Osteocyte (in vitro differentiated cells): ENCODE measurements around the gene SH2D5. TPM values are rescaled to one million over a fixed set of nuclear protein-coding genes. Genes with fewer than 3 reads are reported as not detected.
"Not testable (repeated sequence)": the region's sequence is repeated elsewhere in the genome, so short reads cannot be mapped to it uniquely, and the experiment has no call there.

Experiments
- DNase-seq: peaks from one replicate; pipeline ENCODE4 v3.0.0; 2021; ENCODE audit warnings: mixed read lengths; ENCODE audit not compliant: unreplicated experiment; ENCODE audit errors: extremely low spot score
- H3K27ac Mint-ChIP-seq: one replicate; pipeline ENCODE4 v1.8.0; 2021; ENCODE audit warnings: mild to moderate bottlenecking, mixed read lengths; ENCODE audit not compliant: unreplicated experiment
- H3K27me3 Mint-ChIP-seq: one replicate; pipeline ENCODE4 v1.8.0; 2021; ENCODE audit warnings: mixed read lengths; ENCODE audit not compliant: unreplicated experiment
- H3K36me3 Mint-ChIP-seq: one replicate; pipeline ENCODE4 v1.8.0; 2021; ENCODE audit warnings: mixed read lengths; ENCODE audit not compliant: unreplicated experiment
- H3K4me1 Mint-ChIP-seq: one replicate; pipeline ENCODE4 v1.8.0; 2021; ENCODE audit warnings: mixed read lengths; ENCODE audit not compliant: unreplicated experiment
- H3K4me3 Mint-ChIP-seq: one replicate; pipeline ENCODE4 v1.8.0; 2021; ENCODE audit warnings: mild to moderate bottlenecking, moderate library complexity, mixed read lengths; ENCODE audit not compliant: unreplicated experiment
- H3K9me3 Mint-ChIP-seq: one replicate; pipeline ENCODE4 v1.8.0; 2021; ENCODE audit warnings: mixed read lengths; ENCODE audit not compliant: unreplicated experiment
- CTCF ChIP-seq: fragments of 200-600 bp; sonication (generic); IDR thresholded peaks from 2 replicates; pipeline ENCODE4 v1.5.0; 2021; ENCODE audit warnings: antibody characterized with exemption, mild to moderate bottlenecking, moderate library complexity
- total RNA-seq: library from RNA; stranded (reverse); gene quantifications from 2 replicates; pipeline ENCODE4 v1.2.1, GENCODE V29; 2021

SH2D5 gene
- total RNA-seq, 1 donor from 2014 or later, result 0.46 TPM

- Mint-ChIP-seq H3K36me3 (no peaks in the 10 kb centered on the region), H3K27ac (no peak overlapping the region), H3K27me3 (peaks cover 4% of the 10 kb centered on the region), H3K4me1 (peaks cover 3% of the 10 kb centered on the region), H3K4me3 (no peak overlapping the region), H3K9me3 (no peaks in the 10 kb centered on the region)
- no peak for DNase-seq
- TF ChIP-seq CTCF, result no peak
Measured at GRCh38 chr1:20721117-20722061, 11.1 kb downstream of the SH2D5 start.

GRCh38 chr1:20720631-20721091 is 11.8 kb downstream of the SH2D5 start:
- Mint-ChIP-seq H3K4me1 (peaks cover 3% of the 10 kb centered on the region), H3K9me3 (no peaks in the 10 kb centered on the region), H3K4me3 (no peak overlapping the region), H3K27ac (no peak overlapping the region), H3K27me3 (peaks cover 4% of the 10 kb centered on the region), H3K36me3 (no peaks in the 10 kb centered on the region)
- TF ChIP-seq CTCF, result no peak
- DNase-seq, result no peak

- Mint-ChIP-seq H3K36me3 (no peaks in the 10 kb centered on the region), H3K27me3 (peaks cover 4% of the 10 kb centered on the region), H3K9me3 (no peaks in the 10 kb centered on the region), H3K27ac (no peak overlapping the region), H3K4me1 (peaks cover 3% of the 10 kb centered on the region), H3K4me3 (no peak overlapping the region)
- no peak for TF ChIP-seq CTCF
- DNase-seq, result no peak
Measured at GRCh38 chr1:20719871-20720620, 12.5 kb downstream of the SH2D5 start.

GRCh38 chr1:20719261-20719660 is 13.2 kb downstream of the SH2D5 start:
- Mint-ChIP-seq H3K4me1 (peaks cover 3% of the 10 kb centered on the region), H3K36me3 (no peaks in the 10 kb centered on the region), H3K27me3 (peaks cover 4% of the 10 kb centered on the region), H3K9me3 (no peaks in the 10 kb centered on the region), H3K4me3 (no peak overlapping the region), H3K27ac (no peak overlapping the region)
- no peak for DNase-seq
- TF ChIP-seq CTCF, result no peak

- not testable (repeated sequence) for H3K27ac Mint-ChIP-seq, H3K4me1 Mint-ChIP-seq, H3K36me3 Mint-ChIP-seq, DNase-seq, H3K9me3 Mint-ChIP-seq, H3K27me3 Mint-ChIP-seq
- H3K4me3 Mint-ChIP-seq, result peak overlapping the region; percentile 71
Measured at GRCh38 chr1:20718343-20718882, 14.1 kb downstream of the SH2D5 start.
